ENCODE data around the gene CST9. TPM values are rescaled to one million over a fixed set of nuclear protein-coding genes. Genes with fewer than 3 reads are reported as not detected.

CST9 gene
- total and polyA plus RNA-seq, 12 donors: not detected

- Histone ChIP-seq H3K27me3 (no peaks in the 10 kb centered on the region), H3K4me3 (no peak overlapping the region), H3K4me1 (peaks cover 4 to 68% (median 35%) of the 10 kb centered on the region in 9 donors), H3K27ac (no peak overlapping the region), H3K9me3 (no peaks in the 10 kb centered on the region), H3K36me3 (no peaks in the 10 kb centered on the region)
- no peak for DNase-seq
- intact Hi-C loops (cut with DNase I): no loop called here
- WGBS, 2 donors: 64 to 66% methylated on average over 4 of the region's 4 CpGs
- ATAC-seq: no peak
- no peak for TF ChIP-seq CTCF (IDR thresholded peaks at IDR 0.05)
Observed at GRCh38 chr20:23626040-23626620, 20.4 kb upstream of the CST9 start.

- ATAC-seq (no peak), DNase-seq (no peak)
- no peak overlapping the region for H3K4me3 ChIP-seq
- 86 to 87% methylated on average over 9 of the region's 9 CpGs for WGBS, 2 donors
- H3K36me3 ChIP-seq: no peaks in the 10 kb centered on the region
- H3K27me3 ChIP-seq: no peaks in the 10 kb centered on the region
- TF ChIP-seq CTCF (IDR thresholded peaks at IDR 0.05): no peak
- H3K9me3 ChIP-seq: no peaks in the 10 kb centered on the region
- peaks cover 4 to 65% (median 32%) of the 10 kb centered on the region in 9 donors for H3K4me1 ChIP-seq
- intact Hi-C loops (cut with DNase I): no loop called here
- no peak overlapping the region for H3K27ac ChIP-seq
Observed at GRCh38 chr20:23625236-23625964, 19.7 kb upstream of the CST9 start.

GRCh38 chr20:23624324-23624691 lies 18.6 kb upstream of the CST9 start:
- no peak overlapping the region for H3K4me3 ChIP-seq
- DNase-seq (no peak), ATAC-seq (no peak)
- TF ChIP-seq CTCF (IDR thresholded peaks at IDR 0.05): no peak
- H3K27ac ChIP-seq: peak overlapping the region in 3 of 10 donors; percentile 81 to 88 (median 82)
- H3K9me3 ChIP-seq: no peaks in the 10 kb centered on the region
- peaks cover under 1 to 55% (median 22%) of the 10 kb centered on the region in 9 donors for H3K4me1 ChIP-seq
- intact Hi-C loops (cut with DNase I): no loop called here
- WGBS, 2 donors: 34 to 57% methylated on average over 2 of the region's 2 CpGs
- H3K36me3 ChIP-seq: no peaks in the 10 kb centered on the region
- H3K27me3 ChIP-seq: no peaks in the 10 kb centered on the region

- 61 to 62% methylated on average over 4 of the region's 4 CpGs for WGBS, 2 donors
Observed at GRCh38 chr20:23623666-23624323, 18.1 kb upstream of the CST9 start.

More at GRCh38 chr20:23623666-23624323, 18.1 kb upstream of the CST9 start:
- Histone ChIP-seq H3K27me3 (no peaks in the 10 kb centered on the region), H3K4me1 (peaks cover 0 to 50% (median 20%) of the 10 kb centered on the region in 9 donors), H3K36me3 (no peaks in the 10 kb centered on the region), H3K27ac (peak overlapping the region in 8 of 10 donors; percentile 18 to 88 (median 82)), H3K9me3 (no peaks in the 10 kb centered on the region), H3K4me3 (no peak overlapping the region)
- ATAC-seq: no peak
- no peak for TF ChIP-seq CTCF (IDR thresholded peaks at IDR 0.05)
- DNase-seq: no peak
- intact Hi-C loops (cut with DNase I): no loop called here

All from heart right ventricle (tissue), 16 donors.